ENCODE data around the gene IMMP2L.

Gene IMMP2L

GRCh38 chr7:111027396-111027795 is 534.9 kb downstream of the IMMP2L start:
- Histone ChIP-seq H3K4me1 (ENCODE audit: insufficient read depth, poor library complexity, severe bottlenecking) (no peaks in the 10 kb centered on the region), H3K27ac (ENCODE audit: poor library complexity, severe bottlenecking) (no peak overlapping the region), H3K27me3 (ENCODE audit: insufficient read depth, poor library complexity, severe bottlenecking) (no peaks in the 10 kb centered on the region), H3K4me3 (ENCODE audit: severe bottlenecking) (no peak overlapping the region), H3K36me3 (ENCODE audit: low read depth) (no peaks in the 10 kb centered on the region), H3K9me3 (ENCODE audit: severe bottlenecking) (no peaks in the 10 kb centered on the region)
- no peak for TF ChIP-seq CTCF (IDR thresholded peaks at IDR 0.05; ENCODE audit: poor library complexity, severe bottlenecking)
- DNase-seq (ENCODE audit: low spot score) (no peak), ATAC-seq (ENCODE audit: low read depth) (no peak)

- H3K27me3 ChIP-seq (ENCODE audit: insufficient read depth, poor library complexity, severe bottlenecking): no peaks in the 10 kb centered on the region
- H3K36me3 ChIP-seq (ENCODE audit: low read depth): no peaks in the 10 kb centered on the region
- DNase-seq (ENCODE audit: low spot score) (no peak), ATAC-seq (ENCODE audit: low read depth) (no peak)
- no peak overlapping the region for H3K4me3 ChIP-seq (ENCODE audit: severe bottlenecking)
- TF ChIP-seq CTCF (IDR thresholded peaks at IDR 0.05; ENCODE audit: poor library complexity, severe bottlenecking): no peak
- H3K4me1 ChIP-seq (ENCODE audit: insufficient read depth, poor library complexity, severe bottlenecking): no peaks in the 10 kb centered on the region
- no peaks in the 10 kb centered on the region for H3K9me3 ChIP-seq (ENCODE audit: severe bottlenecking)
- no peak overlapping the region for H3K27ac ChIP-seq (ENCODE audit: poor library complexity, severe bottlenecking)
Measured at GRCh38 chr7:111026806-111027205, 535.5 kb downstream of the IMMP2L start.

GRCh38 chr7:111026343-111026742 is 535.9 kb downstream of the IMMP2L start:
- Histone ChIP-seq H3K4me1 (ENCODE audit: insufficient read depth, poor library complexity, severe bottlenecking) (no peaks in the 10 kb centered on the region), H3K27me3 (ENCODE audit: insufficient read depth, poor library complexity, severe bottlenecking) (no peaks in the 10 kb centered on the region), H3K27ac (ENCODE audit: poor library complexity, severe bottlenecking) (no peak overlapping the region), H3K9me3 (ENCODE audit: severe bottlenecking) (no peaks in the 10 kb centered on the region), H3K36me3 (ENCODE audit: low read depth) (no peaks in the 10 kb centered on the region), H3K4me3 (ENCODE audit: severe bottlenecking) (no peak overlapping the region)
- DNase-seq (ENCODE audit: low spot score) (no peak), ATAC-seq (ENCODE audit: low read depth) (no peak)
- no peak for TF ChIP-seq CTCF (IDR thresholded peaks at IDR 0.05; ENCODE audit: poor library complexity, severe bottlenecking)

- Histone ChIP-seq H3K4me1 (ENCODE audit: insufficient read depth, poor library complexity, severe bottlenecking) (no peaks in the 10 kb centered on the region), H3K27ac (ENCODE audit: poor library complexity, severe bottlenecking) (no peak overlapping the region), H3K9me3 (ENCODE audit: severe bottlenecking) (no peaks in the 10 kb centered on the region), H3K36me3 (ENCODE audit: low read depth) (no peaks in the 10 kb centered on the region), H3K4me3 (ENCODE audit: severe bottlenecking) (no peak overlapping the region), H3K27me3 (ENCODE audit: insufficient read depth, poor library complexity, severe bottlenecking) (no peaks in the 10 kb centered on the region)
- DNase-seq (ENCODE audit: low spot score) (no peak), ATAC-seq (ENCODE audit: low read depth) (no peak)
- TF ChIP-seq CTCF (IDR thresholded peaks at IDR 0.05; ENCODE audit: poor library complexity, severe bottlenecking): no peak
Measured at GRCh38 chr7:111025006-111025405, 537.3 kb downstream of the IMMP2L start.

- no peak for DNase-seq (ENCODE audit: low spot score)
- Histone ChIP-seq H3K36me3 (ENCODE audit: low read depth) (no peaks in the 10 kb centered on the region), H3K4me1 (ENCODE audit: insufficient read depth, poor library complexity, severe bottlenecking) (no peaks in the 10 kb centered on the region), H3K27ac (ENCODE audit: poor library complexity, severe bottlenecking) (no peak overlapping the region), H3K9me3 (ENCODE audit: severe bottlenecking) (no peaks in the 10 kb centered on the region), H3K4me3 (ENCODE audit: severe bottlenecking) (no peak overlapping the region), H3K27me3 (ENCODE audit: insufficient read depth, poor library complexity, severe bottlenecking) (no peaks in the 10 kb centered on the region)
- ATAC-seq (ENCODE audit: low read depth): no peak
- no peak for TF ChIP-seq CTCF (IDR thresholded peaks at IDR 0.05; ENCODE audit: poor library complexity, severe bottlenecking)
Measured at GRCh38 chr7:111018960-111019736, 543.1 kb downstream of the IMMP2L start.

Measured in RWPE2 (cell line).